CD8-positive, alpha-beta memory T cell (primary cell): ENCODE measurements around the gene FAM81B. TPM values are rescaled to one million over a fixed set of nuclear protein-coding genes. Genes with fewer than 3 reads are reported as not detected.
"Not testable (repeated sequence)": the region's sequence is repeated elsewhere in the genome, so short reads cannot be mapped to it uniquely, and the experiment has no call there.

Experiments used
- CTCF ChIA-PET: fragments of 350-600 bp; sonication (Branson Sonifier 250); formaldehyde crosslinking; loops from one replicate; lab custom pipeline; 2021; ENCODE audit warnings: antibody characterized with exemption; lab: Charles Lee
- POLR2A ChIA-PET: fragments of 350-600 bp; sonication (Branson Sonifier 250); formaldehyde crosslinking; loops from one replicate; lab custom pipeline; 2021; ENCODE audit warnings: antibody characterized with exemption; lab: Charles Lee
- DNase-seq, 5 donors: peaks; one replicate each; pipeline versions ENCODE4 v3.0.0 to v3.0.0-alpha.2; 2020 to 2022; ENCODE audit warnings: mixed read lengths in 1 of 5
- H3K27ac ChIP-seq: one replicate; pipeline ENCODE4 v1.7.0; 2013; ENCODE audit warnings: low read depth, mild to moderate bottlenecking, low read length, moderate library complexity
- H3K27me3 ChIP-seq: 2 replicates; pipeline ENCODE4 v1.7.0; 2013; ENCODE audit warnings: low read length, mild to moderate bottlenecking; ENCODE audit not compliant: insufficient read depth, poor library complexity, severe bottlenecking
- H3K36me3 ChIP-seq: 2 replicates; pipeline ENCODE4 v1.7.0; 2013; ENCODE audit warnings: mild to moderate bottlenecking, low read length, moderate library complexity; ENCODE audit not compliant: insufficient read depth
- H3K4me1 ChIP-seq: 2 replicates; pipeline ENCODE4 v1.7.0; 2013; ENCODE audit warnings: mild to moderate bottlenecking, low read length, moderate library complexity; ENCODE audit not compliant: insufficient read depth
- H3K4me3 ChIP-seq: 2 replicates; pipeline ENCODE4 v1.7.0; 2013; ENCODE audit warnings: mild to moderate bottlenecking, low read length
- H3K9me3 ChIP-seq: 2 replicates; pipeline ENCODE4 v1.7.0; 2013; ENCODE audit warnings: mild to moderate bottlenecking, low read length
- H3K27ac Mint-ChIP-seq, 8 donors: one replicate each; pipeline ENCODE4 v1.8.0; 2020 to 2021; ENCODE audit warnings: mixed read lengths in 8 of 8, mild to moderate bottlenecking in 6 of 8, inconsistent platforms in 3 of 8, moderate library complexity in 3 of 8
- H3K27me3 Mint-ChIP-seq, 2 donors: one replicate each; pipeline ENCODE4 v1.8.0; 2020 to 2021; ENCODE audit warnings: mixed read lengths in 2 of 2, mild to moderate bottlenecking in 1 of 2, moderate library complexity in 1 of 2
- H3K36me3 Mint-ChIP-seq, 3 donors: one replicate each; pipeline ENCODE4 v1.8.0; 2020 to 2021; ENCODE audit warnings: mixed read lengths in 3 of 3, inconsistent platforms in 1 of 3, mild to moderate bottlenecking in 1 of 3
- H3K4me1 Mint-ChIP-seq, 3 donors: one replicate each; pipeline ENCODE4 v1.8.0; 2020 to 2021; ENCODE audit warnings: mixed read lengths in 3 of 3, inconsistent platforms in 1 of 3, mild to moderate bottlenecking in 1 of 3
- H3K4me3 Mint-ChIP-seq, 7 donors: one replicate each; pipeline ENCODE4 v1.8.0; 2020 to 2021; ENCODE audit warnings: mixed read lengths in 7 of 7, mild to moderate bottlenecking in 6 of 7, moderate library complexity in 4 of 7, inconsistent platforms in 2 of 7
- H3K9me3 Mint-ChIP-seq, 5 donors: one replicate each; pipeline ENCODE4 v1.8.0; 2020 to 2022; ENCODE audit warnings: mixed read lengths in 5 of 5, mild to moderate bottlenecking in 3 of 5, moderate library complexity in 2 of 5, inconsistent platforms in 1 of 5
- polyA plus RNA-seq: library from polyadenylated mRNA; unstranded; fragments of 300-500 nt; fragmentation: Illumina TruSeq; gene quantifications from one replicate; pipeline ENCODE4 v1.2.3, GENCODE V29; 2021
- total RNA-seq, 2 experiments: library from RNA; stranded (reverse); gene quantifications; one replicate each; pipeline ENCODE4 v1.2.3, GENCODE V29; 2021

FAM81B gene
- total and polyA plus RNA-seq, 3 experiments from 2014 or later: not detected

GRCh38 chr5:95385334-95385733, 5.8 kb upstream of the FAM81B start:
- no peak overlapping the region for H3K4me3 ChIP-seq
- peaks cover 0 to 3% (median 0%) of the 10 kb centered on the region in 5 donors for H3K9me3 Mint-ChIP-seq
- no peaks in the 10 kb centered on the region for H3K36me3 Mint-ChIP-seq
- POLR2A ChIA-PET: no interaction called here
- no peaks in the 10 kb centered on the region for H3K36me3 ChIP-seq
- H3K4me3 Mint-ChIP-seq: no peak overlapping the region
- CTCF ChIA-PET: no interaction called here
- peaks cover 1 to 3% (median 3%) of the 10 kb centered on the region in 3 donors for H3K4me1 Mint-ChIP-seq
- H3K4me1 ChIP-seq: no peaks in the 10 kb centered on the region
- no peak for DNase-seq
- no peak overlapping the region for H3K27ac ChIP-seq
- H3K9me3 ChIP-seq: no peaks in the 10 kb centered on the region
- H3K27ac Mint-ChIP-seq: no peak overlapping the region
- H3K27me3 Mint-ChIP-seq: peaks cover 6 to 11% of the 10 kb centered on the region in 2 donors
- no peaks in the 10 kb centered on the region for H3K27me3 ChIP-seq

GRCh38 chr5:95391965-95392364, 799 bp downstream of the FAM81B start:
- H3K36me3 ChIP-seq, H3K4me3 ChIP-seq, H3K27ac ChIP-seq, H3K4me1 ChIP-seq, H3K27ac Mint-ChIP-seq, H3K27me3 ChIP-seq, DNase-seq, H3K4me1 Mint-ChIP-seq, H3K27me3 Mint-ChIP-seq, H3K36me3 Mint-ChIP-seq, H3K9me3 ChIP-seq, POLR2A ChIA-PET, H3K9me3 Mint-ChIP-seq, CTCF ChIA-PET, H3K4me3 Mint-ChIP-seq: not testable (repeated sequence)

GRCh38 chr5:95392593-95393182, 1.5 kb downstream of the FAM81B start:
- no peaks in the 10 kb centered on the region for H3K9me3 ChIP-seq
- Mint-ChIP-seq H3K27me3 (peaks cover 7% of the 10 kb centered on the region in 2 donors), H3K4me3 (no peak overlapping the region), H3K9me3 (peaks cover 0 to 4% (median 2%) of the 10 kb centered on the region in 5 donors), H3K27ac (peak overlapping the region in 1 of 8 donors; percentile 22), H3K4me1 (no peaks in the 10 kb centered on the region), H3K36me3 (no peaks in the 10 kb centered on the region)
- H3K4me3 ChIP-seq: no peak overlapping the region
- POLR2A ChIA-PET: no interaction called here
- no peak for DNase-seq
- H3K27ac ChIP-seq: no peak overlapping the region
- no peaks in the 10 kb centered on the region for H3K36me3 ChIP-seq
- no peaks in the 10 kb centered on the region for H3K27me3 ChIP-seq
- H3K4me1 ChIP-seq: no peaks in the 10 kb centered on the region
- CTCF ChIA-PET: no interaction called here

- H3K27me3 Mint-ChIP-seq: peaks cover 5 to 7% of the 10 kb centered on the region in 2 donors
- H3K27ac Mint-ChIP-seq: no peak overlapping the region
- Histone ChIP-seq H3K27me3 (no peaks in the 10 kb centered on the region), H3K9me3 (no peaks in the 10 kb centered on the region), H3K36me3 (no peaks in the 10 kb centered on the region), H3K4me1 (no peaks in the 10 kb centered on the region), H3K4me3 (no peak overlapping the region), H3K27ac (no peak overlapping the region)
- ChIA-PET CTCF (no interaction called here), POLR2A (no interaction called here)
- peaks cover 0 to 4% (median 0%) of the 10 kb centered on the region in 5 donors for H3K9me3 Mint-ChIP-seq
- no peaks in the 10 kb centered on the region for H3K4me1 Mint-ChIP-seq
- no peak for DNase-seq
- H3K4me3 Mint-ChIP-seq: no peak overlapping the region
- H3K36me3 Mint-ChIP-seq: no peaks in the 10 kb centered on the region
Observed at GRCh38 chr5:95393279-95393678, 2.1 kb downstream of the FAM81B start.

- Histone ChIP-seq H3K9me3 (no peaks in the 10 kb centered on the region), H3K27me3 (no peaks in the 10 kb centered on the region), H3K36me3 (no peaks in the 10 kb centered on the region), H3K4me1 (no peaks in the 10 kb centered on the region), H3K27ac (no peak overlapping the region), H3K4me3 (no peak overlapping the region)
- H3K27me3 Mint-ChIP-seq: peaks cover 3 to 7% of the 10 kb centered on the region in 2 donors
- CTCF ChIA-PET: no interaction called here
- H3K4me3 Mint-ChIP-seq: no peak overlapping the region
- H3K9me3 Mint-ChIP-seq: no peaks in the 10 kb centered on the region
- DNase-seq: no peak
- no peaks in the 10 kb centered on the region for H3K36me3 Mint-ChIP-seq
- POLR2A ChIA-PET: no interaction called here
- no peak overlapping the region for H3K27ac Mint-ChIP-seq
- H3K4me1 Mint-ChIP-seq: no peaks in the 10 kb centered on the region
Observed at GRCh38 chr5:95398989-95399388, 7.8 kb downstream of the FAM81B start.

DNA sequence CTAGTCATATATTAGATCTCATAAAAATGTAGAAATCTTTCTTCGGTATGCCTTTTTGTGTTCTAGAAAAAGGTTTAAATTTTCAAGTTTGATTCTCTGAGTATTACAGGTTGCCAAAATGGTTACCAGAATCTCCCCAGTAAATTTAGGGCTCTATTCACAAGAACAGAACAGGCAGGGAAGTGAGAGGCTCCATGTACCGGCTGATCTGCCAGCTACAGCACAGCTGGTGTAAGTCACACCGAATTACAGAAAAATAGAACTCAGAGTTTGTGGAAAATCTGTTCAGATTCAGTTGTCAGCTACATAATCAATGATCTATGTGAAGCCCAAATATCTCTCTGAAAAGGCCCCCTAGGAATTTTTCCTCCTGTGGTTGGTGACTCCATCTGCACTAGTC, 10.5 kb downstream of the FAM81B start:
- Histone ChIP-seq H3K9me3 (no peaks in the 10 kb centered on the region), H3K36me3 (no peaks in the 10 kb centered on the region), H3K27me3 (no peaks in the 10 kb centered on the region), H3K4me1 (no peaks in the 10 kb centered on the region), H3K27ac (no peak overlapping the region), H3K4me3 (no peak overlapping the region)
- Mint-ChIP-seq H3K4me1 (no peaks in the 10 kb centered on the region), H3K27ac (no peak overlapping the region), H3K9me3 (no peaks in the 10 kb centered on the region), H3K27me3 (peaks cover 0 to 6% of the 10 kb centered on the region in 2 donors), H3K4me3 (no peak overlapping the region), H3K36me3 (no peaks in the 10 kb centered on the region)
- no peak for DNase-seq
- ChIA-PET POLR2A (no interaction called here), CTCF (no interaction called here)

DNA sequence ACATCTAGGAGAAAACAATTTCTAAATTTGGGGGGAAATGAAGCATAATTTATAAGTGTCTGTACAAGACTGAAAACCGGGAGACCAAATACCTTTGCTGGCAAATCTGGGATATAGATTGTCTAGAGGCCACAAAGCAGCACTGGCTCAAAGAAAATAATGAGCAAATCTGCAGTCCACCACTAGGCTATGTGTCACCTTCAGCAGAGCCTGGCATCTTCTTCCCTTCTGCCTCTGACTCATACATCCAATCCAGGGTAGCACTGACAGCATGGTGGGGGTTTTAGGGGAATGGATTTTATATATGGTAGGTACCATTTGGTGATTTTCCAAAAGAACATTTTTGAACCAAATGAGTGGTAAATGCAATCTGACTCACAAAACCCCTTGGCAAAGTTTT, 12.8 kb downstream of the FAM81B start:
- peaks cover 0 to 17% of the 10 kb centered on the region in 2 donors for H3K27me3 Mint-ChIP-seq
- Histone ChIP-seq H3K36me3 (no peaks in the 10 kb centered on the region), H3K27ac (no peak overlapping the region), H3K4me1 (no peaks in the 10 kb centered on the region), H3K9me3 (no peaks in the 10 kb centered on the region), H3K4me3 (no peak overlapping the region), H3K27me3 (no peaks in the 10 kb centered on the region)
- H3K36me3 Mint-ChIP-seq: no peaks in the 10 kb centered on the region
- no peak for DNase-seq
- no peaks in the 10 kb centered on the region for H3K4me1 Mint-ChIP-seq
- H3K9me3 Mint-ChIP-seq: peaks cover 0 to 1% (median 0%) of the 10 kb centered on the region in 5 donors
- CTCF ChIA-PET: no interaction called here
- H3K27ac Mint-ChIP-seq: no peak overlapping the region
- no peak overlapping the region for H3K4me3 Mint-ChIP-seq
- POLR2A ChIA-PET: no interaction called here

- Histone ChIP-seq H3K36me3 (no peaks in the 10 kb centered on the region), H3K4me3 (no peak overlapping the region), H3K27ac (no peak overlapping the region), H3K4me1 (no peaks in the 10 kb centered on the region), H3K9me3 (no peaks in the 10 kb centered on the region), H3K27me3 (no peaks in the 10 kb centered on the region)
- H3K27me3 Mint-ChIP-seq: peaks cover 2 to 29% of the 10 kb centered on the region in 2 donors
- H3K4me3 Mint-ChIP-seq: no peak overlapping the region
- H3K9me3 Mint-ChIP-seq: peaks cover 0 to 1% (median 0%) of the 10 kb centered on the region in 5 donors
- H3K4me1 Mint-ChIP-seq: no peaks in the 10 kb centered on the region
- POLR2A ChIA-PET: no interaction called here
- no peak for DNase-seq
- CTCF ChIA-PET: no interaction called here
- H3K27ac Mint-ChIP-seq: peak overlapping the region in 1 of 8 donors; percentile 33
- H3K36me3 Mint-ChIP-seq: no peaks in the 10 kb centered on the region
Observed at GRCh38 chr5:95406426-95407090, 15.4 kb downstream of the FAM81B start.
